Caco-2 (cell line): ENCODE results near the gene SLC16A4. TPM values are rescaled to one million over a fixed set of nuclear protein-coding genes. Genes with fewer than 3 reads are reported as not detected.
A peak's percentile ranks its signal among the peaks of the same experiment; 100 is the strongest.

Experiments used
- BruUV-seq: library from RNA; stranded (reverse); fragments of 400-500 nt; replicated peaks from 2 replicates; lab custom pipeline; 2021; lab: Mats Ljungman, UMichigan
- CTCF ChIA-PET: fragments of 300-600 bp; sonication (Branson Sonifier 250); formaldehyde crosslinking; loops from one replicate; lab custom pipeline; 2022; ENCODE audit warnings: antibody characterized with exemption; lab: Charles Lee
- POLR2A ChIA-PET: fragments of 300-600 bp; sonication (Branson Sonifier 250); formaldehyde crosslinking; loops from one replicate; lab custom pipeline; 2022; ENCODE audit warnings: antibody characterized with exemption; lab: Charles Lee
- DNase-seq, 2 experiments: peaks; one replicate each; pipeline versions ENCODE4 v3.0.0 to v3.0.0-alpha.2; 2020 to 2022
- H3K27me3 ChIP-seq: replicated peaks from 2 replicates; pipeline ENCODE4 v1.6.0; 2011; ENCODE audit warnings: low read length; ENCODE audit not compliant: control insufficient read depth, insufficient read depth
- H3K36me3 ChIP-seq: 2 replicates; pipeline ENCODE4 v1.5.1; 2011; ENCODE audit warnings: low read length; ENCODE audit not compliant: control insufficient read depth, insufficient read depth
- H3K4me1 ChIP-seq: fragments of 250-450 bp; sonication (Bioruptor Pico); 2 replicates; pipeline ENCODE4 v1.5.1; 2020; ENCODE audit warnings: mild to moderate bottlenecking
- H3K4me3 ChIP-seq: 2 replicates; pipeline ENCODE4 v1.5.1; 2011; ENCODE audit warnings: low read depth, mild to moderate bottlenecking, control low read depth, low read length
- H3K9me3 ChIP-seq: fragments of 250-450 bp; sonication (Bioruptor Pico); 2 replicates; pipeline ENCODE4 v1.5.1; 2020; ENCODE audit warnings: mild to moderate bottlenecking, moderate library complexity
- H3K27ac Mint-ChIP-seq: one replicate; pipeline ENCODE4 v1.8.0; 2022; ENCODE audit warnings: mixed read lengths; ENCODE audit not compliant: unreplicated experiment
- H3K27me3 Mint-ChIP-seq: one replicate; pipeline ENCODE4 v1.8.0; 2022; ENCODE audit warnings: mixed read lengths; ENCODE audit not compliant: insufficient read depth, unreplicated experiment
- H3K36me3 Mint-ChIP-seq: one replicate; pipeline ENCODE4 v1.8.0; 2022; ENCODE audit warnings: mild to moderate bottlenecking, mixed read lengths; ENCODE audit not compliant: insufficient read depth, unreplicated experiment
- H3K4me1 Mint-ChIP-seq: one replicate; pipeline ENCODE4 v1.8.0; 2022; ENCODE audit warnings: low read depth, mixed read lengths; ENCODE audit not compliant: unreplicated experiment
- H3K4me3 Mint-ChIP-seq: one replicate; pipeline ENCODE4 v1.8.0; 2022; ENCODE audit warnings: mild to moderate bottlenecking, moderate library complexity, mixed read lengths; ENCODE audit not compliant: unreplicated experiment
- H3K9me3 Mint-ChIP-seq: one replicate; pipeline ENCODE4 v1.8.0; 2022; ENCODE audit warnings: mixed read lengths; ENCODE audit not compliant: unreplicated experiment
- intact Hi-C: fragments of 100-400 bp; cut with micrococcal nuclease; formaldehyde crosslinking; loops from one replicate; pipeline ENCODE4 v1.10.0; 2022; ENCODE audit not compliant: unreplicated experiment
- total RNA-seq: library from RNA; stranded (reverse); gene quantifications from 2 replicates; pipeline ENCODE4 v1.2.3, GENCODE V29; 2022
- TF ChIP-seq, protein P1 (sequence below), 2 experiments: fragments of 200-600 bp in 1 of 2; IDR thresholded peaks; 1 replicate in 1 of 2; 2 replicates in 1 of 2; pipeline versions ENCODE4 v1.5.1 to v1.8.0; 2011 to 2022; ENCODE audit warnings: antibody characterized with exemption in 1 of 2, control low read depth in 1 of 2, inconsistent platforms in 1 of 2, low read depth in 1 of 2, low read length in 1 of 2, mild to moderate bottlenecking in 1 of 2, moderate library complexity in 1 of 2; ENCODE audit not compliant: insufficient read depth in 1 of 2, severe bottlenecking in 1 of 2, unreplicated experiment in 1 of 2

Gene SLC16A4
- total RNA-seq, 1 experiment from 2014 or later: 9.3 TPM

GRCh38 chr1:110436635-110437034 lies 45.8 kb upstream of the SLC16A4 start:
- Histone ChIP-seq H3K4me3 (no peak overlapping the region), H3K27me3 (no peaks in the 10 kb centered on the region), H3K9me3 (no peaks in the 10 kb centered on the region), H3K4me1 (peaks cover 27% of the 10 kb centered on the region), H3K36me3 (no peaks in the 10 kb centered on the region)
- H3K27me3 Mint-ChIP-seq: no peaks in the 10 kb centered on the region
- intact Hi-C loops: no loop called here
- no peak overlapping the region for H3K4me3 Mint-ChIP-seq
- no peaks in the 10 kb centered on the region for H3K9me3 Mint-ChIP-seq
- peak; percentile 70 to 87 for DNase-seq
- POLR2A ChIA-PET: interaction anchor here (1.2 kb wide), 2 partner anchors 44 to 98 kb away, joined by 4 to 5 read pairs; partner anchors contain the start of gene RBM15
- peak overlapping the region; percentile 78 for H3K27ac Mint-ChIP-seq
- no peaks in the 10 kb centered on the region for H3K36me3 Mint-ChIP-seq
- TF ChIP-seq, protein P1, sequence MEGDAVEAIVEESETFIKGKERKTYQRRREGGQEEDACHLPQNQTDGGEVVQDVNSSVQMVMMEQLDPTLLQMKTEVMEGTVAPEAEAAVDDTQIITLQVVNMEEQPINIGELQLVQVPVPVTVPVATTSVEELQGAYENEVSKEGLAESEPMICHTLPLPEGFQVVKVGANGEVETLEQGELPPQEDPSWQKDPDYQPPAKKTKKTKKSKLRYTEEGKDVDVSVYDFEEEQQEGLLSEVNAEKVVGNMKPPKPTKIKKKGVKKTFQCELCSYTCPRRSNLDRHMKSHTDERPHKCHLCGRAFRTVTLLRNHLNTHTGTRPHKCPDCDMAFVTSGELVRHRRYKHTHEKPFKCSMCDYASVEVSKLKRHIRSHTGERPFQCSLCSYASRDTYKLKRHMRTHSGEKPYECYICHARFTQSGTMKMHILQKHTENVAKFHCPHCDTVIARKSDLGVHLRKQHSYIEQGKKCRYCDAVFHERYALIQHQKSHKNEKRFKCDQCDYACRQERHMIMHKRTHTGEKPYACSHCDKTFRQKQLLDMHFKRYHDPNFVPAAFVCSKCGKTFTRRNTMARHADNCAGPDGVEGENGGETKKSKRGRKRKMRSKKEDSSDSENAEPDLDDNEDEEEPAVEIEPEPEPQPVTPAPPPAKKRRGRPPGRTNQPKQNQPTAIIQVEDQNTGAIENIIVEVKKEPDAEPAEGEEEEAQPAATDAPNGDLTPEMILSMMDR (IDR thresholded peaks at IDR 0.05; ENCODE audit: insufficient read depth in 1 of 2, low read depth in 1 of 2, low read length in 1 of 2, severe bottlenecking in 1 of 2, unreplicated experiment in 1 of 2): no peak
- H3K4me1 Mint-ChIP-seq: peaks cover 19% of the 10 kb centered on the region
- BruUV-seq: no TSS peak
- CTCF ChIA-PET: interaction anchor here (1.5 to 1.8 kb wide), 4 partner anchors 24 to 240 kb away, joined by 4 to 9 read pairs (median 6); no protein-coding TSS in a partner anchor

DNA sequence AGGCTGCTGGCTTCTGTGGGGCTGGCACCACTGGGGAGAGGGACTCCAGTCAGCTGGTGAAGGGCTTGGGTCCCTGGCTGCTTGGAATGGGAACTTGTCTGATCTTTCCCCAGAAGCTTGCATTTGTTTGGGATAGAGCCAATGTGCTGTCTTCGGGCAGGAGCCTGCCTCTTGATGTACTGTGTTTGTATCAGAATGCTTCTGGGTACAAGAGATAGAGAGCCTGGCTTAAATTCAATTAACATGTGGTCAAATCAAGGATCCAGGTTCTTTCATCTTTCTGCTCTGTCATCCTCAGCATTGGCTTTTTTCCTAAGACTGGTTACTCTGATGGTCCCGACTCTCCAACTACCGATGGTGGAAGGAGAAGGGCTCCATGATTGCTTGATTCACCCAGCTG lies 44.1 kb upstream of the SLC16A4 start:
- no TSS peak for BruUV-seq
- Histone ChIP-seq H3K4me1 (peaks cover 27% of the 10 kb centered on the region), H3K27me3 (no peaks in the 10 kb centered on the region), H3K4me3 (no peak overlapping the region), H3K36me3 (no peaks in the 10 kb centered on the region), H3K9me3 (no peaks in the 10 kb centered on the region)
- Mint-ChIP-seq H3K36me3 (no peaks in the 10 kb centered on the region), H3K27ac (no peak overlapping the region), H3K27me3 (no peaks in the 10 kb centered on the region), H3K4me1 (peaks cover 19% of the 10 kb centered on the region), H3K4me3 (no peak overlapping the region), H3K9me3 (no peaks in the 10 kb centered on the region)
- no peak for DNase-seq
- ChIA-PET CTCF (interaction anchor here (1.2 to 2.2 kb wide), 3 partner anchors 10 to 227 kb away, joined by 3 to 34 read pairs (median 8); no protein-coding TSS in a partner anchor), POLR2A (no interaction called here)
- TF ChIP-seq, protein P1 (IDR thresholded peaks at IDR 0.05; ENCODE audit: insufficient read depth in 1 of 2, low read depth in 1 of 2, low read length in 1 of 2, severe bottlenecking in 1 of 2, unreplicated experiment in 1 of 2): no peak
- intact Hi-C loops: no loop called here

GRCh38 chr1:110433803-110434202 lies 43.0 kb upstream of the SLC16A4 start:
- Mint-ChIP-seq H3K9me3 (no peaks in the 10 kb centered on the region), H3K36me3 (no peaks in the 10 kb centered on the region), H3K4me1 (peaks cover 19% of the 10 kb centered on the region), H3K27ac (no peak overlapping the region), H3K27me3 (no peaks in the 10 kb centered on the region), H3K4me3 (no peak overlapping the region)
- Histone ChIP-seq H3K4me3 (no peak overlapping the region), H3K9me3 (no peaks in the 10 kb centered on the region), H3K4me1 (peaks cover 27% of the 10 kb centered on the region), H3K27me3 (no peaks in the 10 kb centered on the region), H3K36me3 (no peaks in the 10 kb centered on the region)
- BruUV-seq: no TSS peak
- peak; percentile 77 to 81 for DNase-seq
- TF ChIP-seq, protein P1 (IDR thresholded peaks at IDR 0.05; ENCODE audit: insufficient read depth in 1 of 2, low read depth in 1 of 2, low read length in 1 of 2, severe bottlenecking in 1 of 2, unreplicated experiment in 1 of 2): peak; percentile 40 to 46
- intact Hi-C loops: loop anchor here (1.0 kb wide), 1 partner anchor 22 kb away; no protein-coding TSS in a partner anchor
- ChIA-PET POLR2A (no interaction called here), CTCF (interaction anchor here (0.9 to 2.2 kb wide), 10 partner anchors 11 to 226 kb away, joined by 3 to 34 read pairs (median 4); no protein-coding TSS in a partner anchor)
